ENCODE measurements around the gene ZNF805.
"Not testable (repeated sequence)": the region's sequence is repeated elsewhere in the genome, so short reads cannot be mapped to it uniquely, and the experiment has no call there.

ZNF805 gene

DNA sequence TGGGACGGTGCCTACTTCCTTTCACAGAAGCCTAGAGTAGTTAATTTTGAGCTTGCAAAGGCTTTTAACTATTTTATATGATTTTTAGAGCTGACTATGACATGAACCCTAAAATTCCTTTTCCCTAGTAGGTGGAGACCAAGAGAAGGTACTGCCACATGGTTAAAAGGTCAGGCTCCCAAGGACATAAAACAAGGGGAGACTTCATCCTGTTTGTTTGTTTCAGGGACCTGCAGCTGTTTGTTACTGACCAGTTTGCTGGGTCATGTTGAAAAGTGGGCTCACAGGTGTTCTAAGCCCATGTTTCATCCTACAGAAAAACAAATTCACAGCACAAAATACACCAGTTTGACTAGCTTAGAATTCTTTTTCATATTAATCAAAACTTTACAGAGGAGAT lies 36.0 kb downstream of the ZNF805 start:
- Histone ChIP-seq H3K4me1 (ENCODE audit: insufficient read depth, low read length, severe bottlenecking) (peaks cover 13% of the 10 kb centered on the region), H3K4me3 (ENCODE audit: low read depth, low read length, poor library complexity, severe bottlenecking) (no peak overlapping the region), H3F3A (ENCODE audit: insufficient read depth, low read length) (no peaks in the 10 kb centered on the region), H3K9me3 (ENCODE audit: low read length) (no peaks in the 10 kb centered on the region), H3K4me2 (ENCODE audit: low read length) (no peak overlapping the region), H3K79me2 (ENCODE audit: insufficient read depth, low read length) (peaks cover 13% of the 10 kb centered on the region), H3K36me3 (ENCODE audit: insufficient read depth, low read length) (peaks cover 6% of the 10 kb centered on the region; the same call in 1 of the 2 replicates), H2AFZ (ENCODE audit: low read length) (no peak overlapping the region), H3K9me2 (ENCODE audit: low read depth, low read length) (no peaks in the 10 kb centered on the region), H3K27me3 (ENCODE audit: insufficient read depth, low read length) (no peaks in the 10 kb centered on the region), H3K9ac (ENCODE audit: low read length) (no peak overlapping the region), H3K27ac (ENCODE audit: low read depth, low read length, poor library complexity, severe bottlenecking) (peak overlapping the region; percentile 24), H4K20me1 (ENCODE audit: insufficient read depth, low read length) (no peaks in the 10 kb centered on the region)
- TF ChIP-seq EZH2 (IDR thresholded peaks at IDR 0.05; ENCODE audit: borderline replicate concordance, low read length) = no peak
- TF ChIP-seq, protein P1, sequence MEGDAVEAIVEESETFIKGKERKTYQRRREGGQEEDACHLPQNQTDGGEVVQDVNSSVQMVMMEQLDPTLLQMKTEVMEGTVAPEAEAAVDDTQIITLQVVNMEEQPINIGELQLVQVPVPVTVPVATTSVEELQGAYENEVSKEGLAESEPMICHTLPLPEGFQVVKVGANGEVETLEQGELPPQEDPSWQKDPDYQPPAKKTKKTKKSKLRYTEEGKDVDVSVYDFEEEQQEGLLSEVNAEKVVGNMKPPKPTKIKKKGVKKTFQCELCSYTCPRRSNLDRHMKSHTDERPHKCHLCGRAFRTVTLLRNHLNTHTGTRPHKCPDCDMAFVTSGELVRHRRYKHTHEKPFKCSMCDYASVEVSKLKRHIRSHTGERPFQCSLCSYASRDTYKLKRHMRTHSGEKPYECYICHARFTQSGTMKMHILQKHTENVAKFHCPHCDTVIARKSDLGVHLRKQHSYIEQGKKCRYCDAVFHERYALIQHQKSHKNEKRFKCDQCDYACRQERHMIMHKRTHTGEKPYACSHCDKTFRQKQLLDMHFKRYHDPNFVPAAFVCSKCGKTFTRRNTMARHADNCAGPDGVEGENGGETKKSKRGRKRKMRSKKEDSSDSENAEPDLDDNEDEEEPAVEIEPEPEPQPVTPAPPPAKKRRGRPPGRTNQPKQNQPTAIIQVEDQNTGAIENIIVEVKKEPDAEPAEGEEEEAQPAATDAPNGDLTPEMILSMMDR (IDR thresholded peaks at IDR 0.05; ENCODE audit: low read length) = no peak

GRCh38 chr19:57278481-57278880 lies 38.0 kb downstream of the ZNF805 start:
- H3K9me2 ChIP-seq (ENCODE audit: low read depth, low read length); H3F3A ChIP-seq (ENCODE audit: insufficient read depth, low read length); H3K27me3 ChIP-seq (ENCODE audit: insufficient read depth, low read length); H3K9ac ChIP-seq (ENCODE audit: low read length); H3K27ac ChIP-seq (ENCODE audit: low read depth, low read length, poor library complexity, severe bottlenecking); H4K20me1 ChIP-seq (ENCODE audit: insufficient read depth, low read length); H3K9me3 ChIP-seq (ENCODE audit: low read length); H3K4me2 ChIP-seq (ENCODE audit: low read length); H3K4me3 ChIP-seq (ENCODE audit: low read depth, low read length, poor library complexity, severe bottlenecking); H2AFZ ChIP-seq (ENCODE audit: low read length): not testable (repeated sequence)
- Histone ChIP-seq H3K79me2 (ENCODE audit: insufficient read depth, low read length) (peaks cover 27% of the 10 kb centered on the region), H3K36me3 (ENCODE audit: insufficient read depth, low read length) (peaks cover 14% of the 10 kb centered on the region), H3K4me1 (ENCODE audit: insufficient read depth, low read length, severe bottlenecking) (peaks cover 25% of the 10 kb centered on the region)

DNA sequence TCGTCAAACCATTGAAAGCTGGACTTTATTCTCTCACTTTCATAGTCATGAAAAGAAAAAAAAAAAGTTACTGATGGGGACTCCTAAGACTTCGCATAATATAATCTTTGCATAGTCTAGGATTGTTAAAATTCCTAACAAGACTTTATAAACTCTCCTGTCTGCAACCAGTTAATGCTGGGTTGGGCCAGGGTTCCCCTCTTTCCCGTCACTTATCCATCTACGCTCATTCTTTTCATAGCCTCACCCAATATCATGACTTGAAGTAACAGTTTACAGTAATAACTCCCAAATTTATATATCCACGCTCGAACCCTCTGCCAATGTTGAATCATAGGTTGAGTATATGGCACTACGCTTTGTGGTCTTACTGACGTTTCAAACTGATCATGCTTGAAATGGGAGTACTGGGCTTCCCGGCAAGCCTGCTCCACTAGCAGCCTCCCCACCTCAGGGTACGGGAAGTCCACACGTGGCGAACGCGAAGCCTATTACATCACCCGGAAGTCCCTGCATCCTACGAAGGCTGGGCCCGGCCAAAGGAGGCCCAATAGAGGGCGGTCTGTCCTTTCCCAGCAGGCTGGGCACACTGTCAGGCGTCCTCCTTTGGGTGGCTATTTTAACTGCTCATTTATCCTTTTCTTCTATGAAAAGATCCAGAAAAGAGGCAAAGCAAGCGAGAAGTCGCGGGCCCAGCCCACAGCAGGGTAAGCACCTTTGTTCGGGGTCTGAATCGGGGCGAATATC lies 39.2 kb downstream of the ZNF805 start:
- Histone ChIP-seq H3K9me3 (ENCODE audit: low read length) (no peaks in the 10 kb centered on the region), H2AFZ (ENCODE audit: low read length) (peak overlapping the region; percentile 47), H3K4me2 (ENCODE audit: low read length) (peak overlapping the region; percentile 99), H3K4me1 (ENCODE audit: insufficient read depth, low read length, severe bottlenecking) (peaks cover 25% of the 10 kb centered on the region), H3K79me2 (ENCODE audit: insufficient read depth, low read length) (peaks cover 32% of the 10 kb centered on the region), H3F3A (ENCODE audit: insufficient read depth, low read length) (no peaks in the 10 kb centered on the region), H3K9me2 (ENCODE audit: low read depth, low read length) (no peaks in the 10 kb centered on the region), H4K20me1 (ENCODE audit: insufficient read depth, low read length) (no peaks in the 10 kb centered on the region), H3K36me3 (ENCODE audit: insufficient read depth, low read length) (peaks cover 20% of the 10 kb centered on the region), H3K27me3 (ENCODE audit: insufficient read depth, low read length) (no peaks in the 10 kb centered on the region), H3K9ac (ENCODE audit: low read length) (peak overlapping the region; percentile 96), H3K27ac (ENCODE audit: low read depth, low read length, poor library complexity, severe bottlenecking) (peak overlapping the region; percentile 92), H3K4me3 (ENCODE audit: low read depth, low read length, poor library complexity, severe bottlenecking) (peak overlapping the region; percentile 86)
- TF ChIP-seq, protein P1 (IDR thresholded peaks at IDR 0.05; ENCODE audit: low read length) = peak; percentile 34
- TF ChIP-seq EZH2 (IDR thresholded peaks at IDR 0.05; ENCODE audit: borderline replicate concordance, low read length) = no peak

Data from OCI-LY1 (cell line).